SH-SY5Y (cell line): ENCODE data around the gene DMD.

Source experiments
- GATA2 ChIP-seq: IDR thresholded peaks from 2 replicates; pipeline ENCODE4 v1.6.1; 2011; ENCODE audit warnings: mild to moderate bottlenecking, low read depth, low read length
- GATA3 ChIP-seq: IDR thresholded peaks from 2 replicates; pipeline ENCODE4 v1.6.1; 2011; ENCODE audit warnings: low read depth, mild to moderate bottlenecking, low read length, moderate library complexity

- TF ChIP-seq GATA2 (no peak), GATA3 (no peak)
These were observed 386.3 kb downstream of the DMD start for GRCh38 chrX:32825009-32825408.
